SK-N-SH (cell line): Measurements from ENCODE around the gene NEK8. TPM values are rescaled to one million over a fixed set of nuclear protein-coding genes. Genes with fewer than 3 reads are reported as not detected.

Experiments used
- CTCF ChIA-PET: fragments of 300-600, 350-600 bp; formaldehyde crosslinking; extraction: SDS; loops from one replicate; lab custom pipeline; 2021; lab: Yijun Ruan, JAX
- POLR2A ChIA-PET: fragments of 350-600 bp; sonication (Branson Sonifier 250); formaldehyde crosslinking; extraction: SDS; loops from one replicate; lab custom pipeline; 2020; ENCODE audit warnings: antibody characterized with exemption, inconsistent platforms; lab: Yijun Ruan, JAX
- DNase-seq: peaks from one replicate; pipeline ENCODE4 v3.0.0; 2012
- H2AFZ ChIP-seq: fragments of 200-600 bp; sonication (generic); 2 replicates; pipeline ENCODE4 v1.8.1; 2016; ENCODE audit warnings: antibody characterized with exemption, mild to moderate bottlenecking, low read depth
- H3F3A ChIP-seq: fragments of 200-600 bp; sonication (generic); replicated peaks from 2 replicates; pipeline ENCODE3; 2016; ENCODE audit warnings: antibody characterized with exemption, mild to moderate bottlenecking; ENCODE audit not compliant: insufficient read depth
- H3K27ac ChIP-seq, 2 experiments: fragments of 200-500 bp in 1 of 2; fragments of 200-600 bp in 1 of 2; sonication (Bioruptor generic) in 1 of 2; sonication (generic), shearing (Covaris generic) in 1 of 2; 2 replicates each; pipeline versions ENCODE4 v1.5.1 to v1.6.1; 2014 to 2016; ENCODE audit warnings: low read depth in 2 of 2, inconsistent platforms in 1 of 2, low read length in 1 of 2, mild to moderate bottlenecking in 1 of 2, mixed read lengths in 1 of 2
- H3K27me3 ChIP-seq: fragments of 200-600 bp; sonication (generic), shearing (Covaris generic); 2 replicates; pipeline ENCODE4 v1.6.1; 2016; ENCODE audit warnings: mixed run types; ENCODE audit not compliant: insufficient read depth
- H3K36me3 ChIP-seq, 2 experiments: fragments of 200-500 bp in 1 of 2; fragments of 200-600 bp in 1 of 2; sonication (Bioruptor generic) in 1 of 2; sonication (generic) in 1 of 2; replicated peaks in 1 of 2; 2 replicates each; pipeline versions ENCODE3 to v1.5.1; 2014 to 2016; ENCODE audit warnings: low read length in 1 of 2, mild to moderate bottlenecking in 1 of 2; ENCODE audit not compliant: insufficient read depth in 2 of 2, control insufficient read depth in 1 of 2
- H3K4me1 ChIP-seq, 2 experiments: fragments of 200-500 bp in 1 of 2; fragments of 200-600 bp in 1 of 2; sonication (Bioruptor generic) in 1 of 2; sonication (generic), shearing (Covaris generic) in 1 of 2; 2 replicates each; pipeline versions ENCODE4 v1.5.1 to v1.6.1; 2014 to 2016; ENCODE audit warnings: low read depth in 1 of 2, low read length in 1 of 2, mixed run types in 1 of 2; ENCODE audit not compliant: insufficient read depth in 2 of 2, control insufficient read depth in 1 of 2
- H3K4me2 ChIP-seq: fragments of 200-600 bp; sonication (generic), shearing (Covaris generic); 2 replicates; pipeline ENCODE4 v1.6.1; 2017; ENCODE audit warnings: mixed run types
- H3K4me3 ChIP-seq, 2 experiments: fragments of 200-500 bp in 1 of 2; fragments of 200-600 bp in 1 of 2; sonication (Bioruptor generic) in 1 of 2; sonication (generic), shearing (Covaris generic) in 1 of 2; 2 replicates each; pipeline versions ENCODE4 v1.5.1 to v1.8.1; 2014 to 2016; ENCODE audit warnings: low read depth in 2 of 2, inconsistent platforms in 1 of 2, low read length in 1 of 2, mild to moderate bottlenecking in 1 of 2, mixed read lengths in 1 of 2, moderate library complexity in 1 of 2
- H3K79me2 ChIP-seq: fragments of 200-600 bp; sonication (generic); 2 replicates; pipeline ENCODE4 v1.8.1; 2017; ENCODE audit warnings: mild to moderate bottlenecking; ENCODE audit not compliant: insufficient read depth
- H3K9ac ChIP-seq: fragments of 200-600 bp; sonication (generic); 2 replicates; pipeline ENCODE4 v1.6.1; 2017; ENCODE audit warnings: mixed run types
- H3K9me2 ChIP-seq: fragments of 200-600 bp; sonication (generic); 2 replicates; pipeline ENCODE4 v1.6.1; 2017; ENCODE audit warnings: mixed run types
- H3K9me3 ChIP-seq: fragments of 200-600 bp; sonication (generic); 2 replicates; pipeline ENCODE4 v1.6.1; 2017; ENCODE audit warnings: mixed run types, mild to moderate bottlenecking, moderate library complexity
- H4K20me1 ChIP-seq: fragments of 200-600 bp; sonication (generic); 2 replicates; pipeline ENCODE4 v1.6.1; 2017; ENCODE audit warnings: mild to moderate bottlenecking, mixed run types; ENCODE audit not compliant: insufficient read depth
- CHD2 ChIP-seq: fragments of 150-350 bp; IDR thresholded peaks from 2 replicates; pipeline ENCODE4 v1.6.1; 2018; ENCODE audit warnings: low read length; ENCODE audit not compliant: partially characterized antibody
- EP300 ChIP-seq, 2 experiments: IDR thresholded peaks; 2 replicates each; pipeline versions ENCODE4 v1.4.0 to v1.6.1; 2012; ENCODE audit warnings: borderline replicate concordance in 1 of 2, low read depth in 1 of 2, low read length in 1 of 2
- JUND ChIP-seq: IDR thresholded peaks from 2 replicates; pipeline ENCODE4 v1.4.0; 2012
- MAX ChIP-seq: IDR thresholded peaks from 2 replicates; pipeline ENCODE4 v1.4.0; 2012; ENCODE audit warnings: low read depth
- MXI1 ChIP-seq: IDR thresholded peaks from 2 replicates; pipeline ENCODE4 v1.6.1; 2012; ENCODE audit warnings: mild to moderate bottlenecking, low read depth, low read length, improper control_type of control experiment
- NFIC ChIP-seq: IDR thresholded peaks from 2 replicates; pipeline ENCODE4 v1.4.0; 2012; ENCODE audit warnings: borderline replicate concordance
- NRF1 ChIP-seq: IDR thresholded peaks from 2 replicates; pipeline ENCODE4 v1.6.1; 2012; ENCODE audit warnings: low read depth, mild to moderate bottlenecking, low read length
- POLR2AphosphoS5 ChIP-seq: IDR thresholded peaks from 2 replicates; pipeline ENCODE4 v1.6.1; 2012; ENCODE audit warnings: low read depth, low read length
- RCOR1 ChIP-seq: fragments of 150-350 bp; IDR thresholded peaks from 2 replicates; pipeline ENCODE4 v1.6.1; 2017; ENCODE audit warnings: antibody characterized with exemption, low read length
- REST ChIP-seq: IDR thresholded peaks from 2 replicates; pipeline ENCODE4 v1.6.1; 2012; ENCODE audit warnings: mild to moderate bottlenecking, low read depth, low read length, moderate library complexity
- RXRA ChIP-seq: IDR thresholded peaks from 2 replicates; pipeline ENCODE4 v1.4.0; 2012; ENCODE audit warnings: low read depth, mild to moderate bottlenecking, borderline replicate concordance
- SIN3A ChIP-seq: IDR thresholded peaks from 2 replicates; pipeline ENCODE4 v1.6.1; 2012; ENCODE audit warnings: low read depth, mild to moderate bottlenecking, low read length, moderate library complexity, borderline replicate concordance
- TAF1 ChIP-seq: IDR thresholded peaks from 2 replicates; pipeline ENCODE4 v1.6.1; 2012; ENCODE audit warnings: low read depth, mild to moderate bottlenecking, low read length, moderate library complexity, borderline replicate concordance
- TCF12 ChIP-seq: IDR thresholded peaks from 2 replicates; pipeline ENCODE4 v1.4.0; 2012
- USF2 ChIP-seq: fragments of 150-350 bp; IDR thresholded peaks from 2 replicates; pipeline ENCODE4 v1.6.1; 2017; ENCODE audit warnings: antibody characterized with exemption, low read length, low read depth, borderline replicate concordance
- WGBS: methylation state at CpG from one replicate; pipeline ENCODE4 v1.1.6; 2017; ENCODE audit warnings: low lambda C conversion rate; 5-methylcytosine and 5-hydroxymethylcytosine counted together
- polyA plus RNA-seq, 3 experiments: library from polyadenylated mRNA; depleted of rRNA; stranded (reverse); fragments of >200 nt; gene quantifications; 2 replicates each; pipeline ENCODE4 v1.2.3, GENCODE V29; 2012

Gene NEK8
- polyA plus RNA-seq, 1 of the 3 experiments (the other 2 are of a cell fraction), result 6.0 TPM

- no peaks in the 10 kb centered on the region for H3K36me3 ChIP-seq
These were observed 17.5 kb upstream of the NEK8 start for GRCh38 chr17:28710861-28711722.

More at GRCh38 chr17:28710861-28711722, 17.5 kb upstream of the NEK8 start:
- WGBS, result 16% methylated on average over 31 of the region's 74 CpGs
- ChIA-PET POLR2A (interaction anchor here (0.6 to 3.2 kb wide), 7 partner anchors 10 to 240 kb away, joined by 3 to 46 read pairs (median 5); partner anchors contain the start of genes FAM222B, FLOT2, PHF12 and RPL23A), CTCF (interaction anchor here (0.7 to 4.1 kb wide), 9 partner anchors 9 to 191 kb away, joined by 3 to 25 read pairs (median 4); partner anchors contain the start of genes NEK8, RPL23A and TLCD1)
- peak overlapping the region; percentile 90 for H3K9ac ChIP-seq
- TF ChIP-seq EP300 (IDR thresholded peaks at IDR 0.05; ENCODE audit: borderline replicate concordance in 1 of 2, low read depth in 1 of 2, low read length in 1 of 2) (0 out of 4 replicates have a peak, but pooled peaks of 1 of the 2 experiments have one; percentile 9), MXI1 (peak; percentile 64), RXRA (no peak), USF2 (no peak), REST (peak; percentile 47), CHD2 (peak; percentile 14), RCOR1 (no peak), NRF1 (peak; percentile 37; the same call in 1 of the 2 replicates), SIN3A (peak; percentile 68; the same call in 1 of the 2 replicates), POLR2AphosphoS5 (peak; percentile 91), TCF12 (no peak), NFIC (no peak), MAX (peak; percentile 54), JUND (no peak), TAF1 (peak; percentile 88)
- peak overlapping the region; percentile 59 to 69 for H3K4me3 ChIP-seq
- peaks cover 9% of the 10 kb centered on the region; the same call in 1 of the 2 replicates for H3K79me2 ChIP-seq
- no peaks in the 10 kb centered on the region for H3K9me2 ChIP-seq
- H3K27me3 ChIP-seq, result no peaks in the 10 kb centered on the region
- no peaks in the 10 kb centered on the region for H3K9me3 ChIP-seq
- H3K4me1 ChIP-seq, result peaks cover 0 to 13% of the 10 kb centered on the region in 2 experiments; a peak in 2 of 4 replicates
- H3F3A ChIP-seq, result peaks cover 32% of the 10 kb centered on the region
- H4K20me1 ChIP-seq, result no peaks in the 10 kb centered on the region
- H2AFZ ChIP-seq, result peak overlapping the region; percentile 83; the same call in 1 of the 2 replicates
- DNase-seq, result peak; percentile 99
- H3K4me2 ChIP-seq, result peak overlapping the region; percentile 95
- peak overlapping the region; percentile 78 to 90 for H3K27ac ChIP-seq
